Measurements from ENCODE around the gene TANGO6. TPM values are rescaled to one million over a fixed set of nuclear protein-coding genes. Genes with fewer than 3 reads are reported as not detected.

Gene TANGO6
- total RNA-seq, 1 experiment from 2014 or later = 22.3 TPM

GRCh38 chr16:68961778-68962402 is 118.6 kb downstream of the TANGO6 start:
- no peak for DNase-seq (ENCODE audit: low spot score)

- no peak for DNase-seq (ENCODE audit: low spot score)
Measured at GRCh38 chr16:68969338-68969737, 126.0 kb downstream of the TANGO6 start.

- DNase-seq (ENCODE audit: low spot score) = no peak
Measured at GRCh38 chr16:68972013-68972412, 128.7 kb downstream of the TANGO6 start.

- DNase-seq (ENCODE audit: low spot score) = peak; percentile 40
Measured at GRCh38 chr16:68972720-68973119, 129.4 kb downstream of the TANGO6 start.

- DNase-seq (ENCODE audit: low spot score) = no peak
Measured at GRCh38 chr16:68973611-68974120, 130.3 kb downstream of the TANGO6 start.

GRCh38 chr16:68978303-68978954 is 135.1 kb downstream of the TANGO6 start:
- no peak for DNase-seq (ENCODE audit: low spot score)

GRCh38 chr16:68980695-68981315 is 137.5 kb downstream of the TANGO6 start:
- no peak for DNase-seq (ENCODE audit: low spot score)

GRCh38 chr16:68981971-68982370 is 138.6 kb downstream of the TANGO6 start:
- DNase-seq (ENCODE audit: low spot score) = no peak

- no peak for DNase-seq (ENCODE audit: low spot score)
Measured at GRCh38 chr16:68984467-68984866, 141.1 kb downstream of the TANGO6 start.

- no peak for DNase-seq (ENCODE audit: low spot score)
Measured at GRCh38 chr16:68985268-68985667, 141.9 kb downstream of the TANGO6 start.

GRCh38 chr16:68985855-68986254 is 142.5 kb downstream of the TANGO6 start:
- DNase-seq (ENCODE audit: low spot score) = no peak

- DNase-seq (ENCODE audit: low spot score) = no peak
Measured at GRCh38 chr16:68987734-68988457, 144.6 kb downstream of the TANGO6 start.

- DNase-seq (ENCODE audit: low spot score) = peak; percentile 17
Measured at GRCh38 chr16:68990172-68990845, 147.0 kb downstream of the TANGO6 start.

- no peak for DNase-seq (ENCODE audit: low spot score)
Measured at GRCh38 chr16:68991075-68991474, 147.7 kb downstream of the TANGO6 start.

GRCh38 chr16:68992521-68992920 is 149.2 kb downstream of the TANGO6 start:
- peak; percentile 63 for DNase-seq (ENCODE audit: low spot score)

GRCh38 chr16:68993456-68993855 is 150.1 kb downstream of the TANGO6 start:
- DNase-seq (ENCODE audit: low spot score) = no peak

GRCh38 chr16:68993885-68994284 is 150.6 kb downstream of the TANGO6 start:
- peak; percentile 40 for DNase-seq (ENCODE audit: low spot score)

- DNase-seq (ENCODE audit: low spot score) = no peak
Measured at GRCh38 chr16:68994324-68994723, 151.0 kb downstream of the TANGO6 start.

- DNase-seq (ENCODE audit: low spot score) = peak; percentile 53
Measured at GRCh38 chr16:68995011-68995504, 151.7 kb downstream of the TANGO6 start.

- no peak for DNase-seq (ENCODE audit: low spot score)
Measured at GRCh38 chr16:68997564-68997963, 154.2 kb downstream of the TANGO6 start.

GRCh38 chr16:68999114-68999513 is 155.8 kb downstream of the TANGO6 start:
- no peak for DNase-seq (ENCODE audit: low spot score)

- DNase-seq (ENCODE audit: low spot score) = no peak
Measured at GRCh38 chr16:69003500-69003899, 160.2 kb downstream of the TANGO6 start.

All from A172 (cell line).